ENCODE data around the gene PARP8.
"Not testable (repeated sequence)": the region's sequence is repeated elsewhere in the genome, so short reads cannot be mapped to it uniquely, and the experiment has no call there.

- TF ChIP-seq CTCF (IDR thresholded peaks at IDR 0.05; ENCODE audit: low read length); EZH2 (IDR thresholded peaks at IDR 0.05; ENCODE audit: borderline replicate concordance, low read length): not testable (repeated sequence)
These were observed 31.6 kb upstream of the PARP8 start for GRCh38 chr5:50634866-50635265.
